Endothelial cell (in vitro differentiated cells): Measurements from ENCODE around the gene LAPTM5. TPM values are rescaled to one million over a fixed set of nuclear protein-coding genes. Genes with fewer than 3 reads are reported as not detected.

ENCODE experiments used
- DNase-seq: peaks from one replicate; pipeline ENCODE4 v3.0.0; 2021; ENCODE audit warnings: low spot score
- H3K27ac Mint-ChIP-seq: one replicate; pipeline ENCODE4 v1.8.0; 2021; ENCODE audit warnings: mixed read lengths, inconsistent platforms; ENCODE audit not compliant: unreplicated experiment
- H3K27me3 Mint-ChIP-seq: one replicate; pipeline ENCODE4 v1.8.0; 2021; ENCODE audit warnings: mild to moderate bottlenecking, moderate library complexity, mixed read lengths, inconsistent platforms; ENCODE audit not compliant: unreplicated experiment
- H3K36me3 Mint-ChIP-seq: one replicate; pipeline ENCODE4 v1.8.0; 2021; ENCODE audit warnings: mild to moderate bottlenecking, low read depth, mixed read lengths, inconsistent platforms; ENCODE audit not compliant: unreplicated experiment
- H3K4me1 Mint-ChIP-seq: one replicate; pipeline ENCODE4 v1.8.0; 2021; ENCODE audit warnings: mild to moderate bottlenecking, mixed read lengths, inconsistent platforms; ENCODE audit not compliant: unreplicated experiment
- H3K4me3 Mint-ChIP-seq: one replicate; pipeline ENCODE4 v1.8.0; 2021; ENCODE audit warnings: mild to moderate bottlenecking, mixed read lengths, inconsistent platforms; ENCODE audit not compliant: unreplicated experiment
- H3K9me3 Mint-ChIP-seq: one replicate; pipeline ENCODE4 v1.8.0; 2021; ENCODE audit warnings: mixed read lengths, inconsistent platforms; ENCODE audit not compliant: unreplicated experiment
- CTCF ChIP-seq: fragments of 200-600 bp; sonication (generic); IDR thresholded peaks from one replicate; pipeline ENCODE4 v1.5.0; 2021; ENCODE audit warnings: antibody characterized with exemption; ENCODE audit not compliant: unreplicated experiment
- total RNA-seq: library from RNA; stranded (reverse); fragmentation: NEBNext Ultra II Directional; extraction: Animal tissue kit (Norgen Biotek cat#: 25700); gene quantifications from one replicate; pipeline ENCODE4 v1.2.1, GENCODE V29; 2021; ENCODE audit not compliant: unreplicated experiment

LAPTM5 gene
- total RNA-seq, 1 donor from 2014 or later: 80.5 TPM

GRCh38 chr1:30697571-30698376, 59.8 kb downstream of the LAPTM5 start:
- Mint-ChIP-seq H3K27me3 (no peaks in the 10 kb centered on the region), H3K4me3 (no peak overlapping the region), H3K4me1 (no peaks in the 10 kb centered on the region), H3K27ac (no peak overlapping the region), H3K36me3 (no peaks in the 10 kb centered on the region), H3K9me3 (no peaks in the 10 kb centered on the region)
- no peak for DNase-seq
- no peak for TF ChIP-seq CTCF

- no peak overlapping the region for H3K4me3 Mint-ChIP-seq
Observed at GRCh38 chr1:30696831-30697230, 60.7 kb downstream of the LAPTM5 start.

GRCh38 chr1:30695439-30695841, 62.1 kb downstream of the LAPTM5 start:
- Mint-ChIP-seq H3K4me3 (no peak overlapping the region), H3K27me3 (peaks cover 2% of the 10 kb centered on the region), H3K9me3 (no peaks in the 10 kb centered on the region)

More at GRCh38 chr1:30696831-30697230, 60.7 kb downstream of the LAPTM5 start:
- Mint-ChIP-seq H3K9me3 (no peaks in the 10 kb centered on the region), H3K27me3 (no peaks in the 10 kb centered on the region), H3K27ac (no peak overlapping the region), H3K36me3 (no peaks in the 10 kb centered on the region), H3K4me1 (no peaks in the 10 kb centered on the region)
- TF ChIP-seq CTCF: no peak
- DNase-seq: no peak

GRCh38 chr1:30694280-30695175, 63.0 kb downstream of the LAPTM5 start:
- Mint-ChIP-seq H3K36me3 (no peaks in the 10 kb centered on the region), H3K4me1 (peaks cover 3% of the 10 kb centered on the region), H3K27me3 (peaks cover 2% of the 10 kb centered on the region), H3K4me3 (no peak overlapping the region), H3K9me3 (no peaks in the 10 kb centered on the region), H3K27ac (no peak overlapping the region)
- no peak for TF ChIP-seq CTCF
- no peak for DNase-seq

More at GRCh38 chr1:30695439-30695841, 62.1 kb downstream of the LAPTM5 start:
- TF ChIP-seq CTCF: no peak
- Mint-ChIP-seq H3K27ac (no peak overlapping the region), H3K36me3 (no peaks in the 10 kb centered on the region), H3K4me1 (no peaks in the 10 kb centered on the region)
- DNase-seq: no peak
